NCI-H128 (cell line): ENCODE data around the gene RIMBP2.
"Not testable (repeated sequence)": the region's sequence is repeated elsewhere in the genome, so short reads cannot be mapped to it uniquely, and the experiment has no call there.

Source experiments
- DNase-seq: peaks from one replicate; lab custom pipeline; 2025; ENCODE audit not compliant: unreplicated experiment; lab: John Stamatoyannopoulos, UW

The RIMBP2 gene

GRCh38 chr12:130738403-130738802 is 22.3 kb upstream of the RIMBP2 start:
- DNase-seq, result not testable (repeated sequence)

GRCh38 chr12:130737731-130738130 is 21.6 kb upstream of the RIMBP2 start:
- DNase-seq, result no peak

GRCh38 chr12:130729344-130729743 is 13.2 kb upstream of the RIMBP2 start:
- DNase-seq, result no peak

- no peak for DNase-seq
Observed at GRCh38 chr12:130728158-130729058, 12.3 kb upstream of the RIMBP2 start.

- DNase-seq, result no peak
Observed at GRCh38 chr12:130719263-130719859, 3.3 kb upstream of the RIMBP2 start.

- DNase-seq, result no peak
Observed at GRCh38 chr12:130717752-130718151, 1.7 kb upstream of the RIMBP2 start.

- DNase-seq, result no peak
Observed at GRCh38 chr12:130716969-130717366, 869 bp upstream of the RIMBP2 start.

GRCh38 chr12:130715150-130715997 is 725 bp downstream of the RIMBP2 start:
- no peak for DNase-seq

- DNase-seq, result no peak
Observed at GRCh38 chr12:130714591-130715149, 1.4 kb downstream of the RIMBP2 start.

- DNase-seq, result no peak
Observed at GRCh38 chr12:130714091-130714590, 2.0 kb downstream of the RIMBP2 start.

- no peak for DNase-seq
Observed at GRCh38 chr12:130713581-130713991, 2.5 kb downstream of the RIMBP2 start.

- DNase-seq, result no peak
Observed at GRCh38 chr12:130712346-130713065, 3.6 kb downstream of the RIMBP2 start.

GRCh38 chr12:130711756-130712155 is 4.3 kb downstream of the RIMBP2 start:
- no peak for DNase-seq

GRCh38 chr12:130710733-130711080 is 5.4 kb downstream of the RIMBP2 start:
- DNase-seq, result no peak

GRCh38 chr12:130709971-130710732 is 5.9 kb downstream of the RIMBP2 start:
- no peak for DNase-seq

- no peak for DNase-seq
Observed at GRCh38 chr12:130709151-130709970, 6.7 kb downstream of the RIMBP2 start.

- DNase-seq, result no peak
Observed at GRCh38 chr12:130708648-130709047, 7.5 kb downstream of the RIMBP2 start.

GRCh38 chr12:130707571-130707891 is 8.6 kb downstream of the RIMBP2 start:
- no peak for DNase-seq
